ENCODE results near the gene SUGP2. TPM values are rescaled to one million over a fixed set of nuclear protein-coding genes. Genes with fewer than 3 reads are reported as not detected.

Gene SUGP2
- total and polyA plus RNA-seq, 2 experiments from 2014 or later, result 102 to 109 TPM

- TF ChIP-seq CTCF (conservative IDR thresholded peaks at IDR 0.05; ENCODE audit: low read depth in 2 of 2), result no peak
- no peak for TF ChIP-seq EZH2 (IDR thresholded peaks at IDR 0.05; ENCODE audit: low read depth, unreplicated experiment)
- TF ChIP-seq NANOG (IDR thresholded peaks at IDR 0.05; ENCODE audit: borderline replicate concordance), result no peak
- TF ChIP-seq EZH2phosphoT487 (IDR thresholded peaks at IDR 0.05; ENCODE audit: unreplicated experiment), result no peak
Measured at GRCh38 chr19:18946335-18946734, 87.0 kb downstream of the SUGP2 start (continued).

- Mint-ChIP-seq H3K9me3 (no peaks in the 10 kb centered on the region), H3K27me3 (ENCODE audit: insufficient read depth, low read depth, poor library complexity) (peaks cover 20% of the 10 kb centered on the region), H3K4me3 (no peak overlapping the region; the same call in 2 of the 3 replicates), H3K27ac (no peak overlapping the region), H3K36me3 (ENCODE audit: low read depth) (peaks cover 12% of the 10 kb centered on the region; the same call in 2 of the 3 replicates), H3K4me1 (peaks cover 12% of the 10 kb centered on the region)
- no peaks in the 10 kb centered on the region for H3K79me2 ChIP-seq (replicated peaks; ENCODE audit: insufficient read depth)
- H3K4me3 ChIP-seq, result no peak overlapping the region
- ATAC-seq (no peak), DNase-seq (ENCODE audit: low spot score) (no peak)
- TF ChIP-seq EZH2 (IDR thresholded peaks at IDR 0.05; ENCODE audit: low read depth, unreplicated experiment) (no peak), JUNB (IDR thresholded peaks at IDR 0.05; ENCODE audit: unreplicated experiment) (no peak), ZNF331 (CRISPR knock-in tag; IDR thresholded peaks at IDR 0.05; ENCODE audit: low read depth) (no peak), ZNF114 (CRISPR knock-in tag; IDR thresholded peaks at IDR 0.05) (no peak), CREB1 (CRISPR knock-in tag; IDR thresholded peaks at IDR 0.05; ENCODE audit: low read depth) (no peak), STAT1 (IDR thresholded peaks at IDR 0.05; ENCODE audit: unreplicated experiment) (no peak), NANOG (IDR thresholded peaks at IDR 0.05; ENCODE audit: borderline replicate concordance) (no peak), CTCF (conservative IDR thresholded peaks at IDR 0.05; ENCODE audit: low read depth in 2 of 2) (no peak), REST (IDR thresholded peaks at IDR 0.05; ENCODE audit: unreplicated experiment) (no peak), ETS1 (IDR thresholded peaks at IDR 0.05) (no peak)
- no peak overlapping the region for H3K4me2 ChIP-seq
- H2AFZ ChIP-seq, result no peak overlapping the region
- peaks cover 7% of the 10 kb centered on the region; the same call in 1 of the 2 replicates for H3F3A ChIP-seq (replicated peaks; ENCODE audit: low read depth)
- H3K9me2 ChIP-seq (ENCODE audit: insufficient read depth), result no peaks in the 10 kb centered on the region
- no peaks in the 10 kb centered on the region for H4K20me1 ChIP-seq (replicated peaks; ENCODE audit: insufficient read depth)
- no peak overlapping the region for H3K27ac ChIP-seq (ENCODE audit: low read depth)
- peaks cover 4% of the 10 kb centered on the region; the same call in 1 of the 2 replicates for H3K27me3 ChIP-seq (ENCODE audit: insufficient read depth)
- no peaks in the 10 kb centered on the region; the same call in none of the 2 replicates for H3K4me1 ChIP-seq (ENCODE audit: insufficient read depth)
- H3K36me3 ChIP-seq (ENCODE audit: insufficient read depth), result no peaks in the 10 kb centered on the region
Measured at GRCh38 chr19:18945297-18945696, 88.0 kb downstream of the SUGP2 start.

All from GM23338 (cell line).